ENCODE results near the gene EPN1.
A peak's percentile ranks its signal among the peaks of the same experiment; 100 is the strongest.

The EPN1 gene

DNA sequence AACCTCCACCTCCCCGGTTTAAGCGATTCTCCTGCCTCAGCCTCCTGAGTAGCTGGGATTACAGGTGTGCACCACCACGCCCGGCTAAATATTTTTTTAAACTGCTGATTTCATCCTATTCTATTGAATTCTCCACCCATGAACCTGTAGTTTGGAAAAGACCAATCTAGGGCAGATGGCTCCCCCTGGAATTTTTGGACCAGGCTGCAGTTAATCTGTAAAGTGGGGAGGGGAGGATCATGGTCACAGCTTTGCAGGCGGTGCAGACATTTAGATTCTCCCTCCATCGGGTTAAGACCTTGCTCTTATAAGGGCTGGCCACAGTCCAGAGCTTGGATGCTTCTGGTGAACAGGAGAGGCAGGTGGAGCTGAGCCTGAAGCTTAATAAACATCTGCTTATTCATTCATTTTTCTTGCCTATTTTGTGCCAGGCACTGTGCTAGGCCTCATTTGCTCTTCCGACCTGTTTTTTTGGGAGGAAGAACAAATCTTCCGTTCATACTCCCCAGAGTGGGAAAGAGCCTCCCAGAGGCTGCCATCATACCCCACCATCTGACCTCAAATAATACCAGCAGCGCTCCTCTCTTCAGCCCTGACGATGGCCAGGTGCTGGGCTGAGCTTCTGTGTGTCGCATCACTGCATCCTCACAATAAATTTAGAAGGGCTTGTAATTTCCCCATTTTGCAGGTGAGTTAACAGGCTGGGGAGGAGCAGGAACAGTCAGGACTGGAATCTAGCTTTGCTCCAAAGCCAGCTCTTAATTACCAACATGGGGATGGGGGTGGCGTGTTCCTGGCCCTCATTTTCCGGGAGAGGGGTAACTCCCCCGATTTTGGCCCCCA lies 27.9 kb upstream of the EPN1 start:
- DNase-seq = peak; percentile 53

DNA sequence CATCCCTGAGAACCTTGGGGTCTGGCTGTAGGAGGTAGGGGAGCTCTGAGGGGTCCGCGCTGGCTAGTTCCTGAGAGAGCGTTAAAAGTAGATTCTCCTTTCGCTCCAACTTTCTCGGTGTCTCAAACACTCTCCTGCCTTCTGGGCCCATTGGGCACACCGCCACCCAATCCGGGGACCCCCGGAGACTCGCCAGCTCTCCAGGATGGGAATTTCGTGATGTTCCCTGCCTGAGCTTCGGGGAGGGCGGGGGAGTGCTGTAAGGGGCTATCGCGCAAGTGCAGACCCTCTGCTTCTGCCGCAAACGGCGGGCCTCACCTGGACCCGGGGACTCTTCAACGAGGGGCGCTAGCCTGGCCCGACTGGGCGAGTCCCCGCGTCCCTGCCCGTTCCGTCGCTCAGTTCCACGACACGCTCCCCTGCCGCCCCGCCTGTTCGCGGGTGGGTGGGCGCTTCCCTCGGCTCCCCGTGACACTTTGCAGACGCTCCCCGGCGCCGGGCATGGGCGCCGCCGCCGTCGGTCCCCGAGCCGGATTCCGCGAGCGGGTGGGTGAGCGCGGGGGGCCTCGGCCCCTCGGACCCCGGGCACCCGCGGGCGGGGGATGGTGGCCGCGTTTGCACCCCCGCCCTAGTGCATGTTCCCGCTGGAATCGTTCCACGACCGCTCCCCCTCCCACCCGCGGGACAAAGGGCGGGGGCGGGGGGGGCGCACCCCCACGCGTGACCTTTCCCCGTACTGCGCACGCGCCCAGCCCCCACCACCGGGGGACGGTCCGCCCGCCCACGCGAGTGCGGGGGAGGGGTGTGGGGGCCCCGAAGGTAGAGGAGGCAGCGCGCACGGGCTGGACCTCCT lies 27.1 kb upstream of the EPN1 start, which contains the start of gene CCDC106:
Gene CCDC106 (plus strand): TSS at position 481 of the 853 bp plus-strand sequence. CDS start 835 bp downstream, outside the sequence.
- DNase-seq = peak; percentile 65

DNA sequence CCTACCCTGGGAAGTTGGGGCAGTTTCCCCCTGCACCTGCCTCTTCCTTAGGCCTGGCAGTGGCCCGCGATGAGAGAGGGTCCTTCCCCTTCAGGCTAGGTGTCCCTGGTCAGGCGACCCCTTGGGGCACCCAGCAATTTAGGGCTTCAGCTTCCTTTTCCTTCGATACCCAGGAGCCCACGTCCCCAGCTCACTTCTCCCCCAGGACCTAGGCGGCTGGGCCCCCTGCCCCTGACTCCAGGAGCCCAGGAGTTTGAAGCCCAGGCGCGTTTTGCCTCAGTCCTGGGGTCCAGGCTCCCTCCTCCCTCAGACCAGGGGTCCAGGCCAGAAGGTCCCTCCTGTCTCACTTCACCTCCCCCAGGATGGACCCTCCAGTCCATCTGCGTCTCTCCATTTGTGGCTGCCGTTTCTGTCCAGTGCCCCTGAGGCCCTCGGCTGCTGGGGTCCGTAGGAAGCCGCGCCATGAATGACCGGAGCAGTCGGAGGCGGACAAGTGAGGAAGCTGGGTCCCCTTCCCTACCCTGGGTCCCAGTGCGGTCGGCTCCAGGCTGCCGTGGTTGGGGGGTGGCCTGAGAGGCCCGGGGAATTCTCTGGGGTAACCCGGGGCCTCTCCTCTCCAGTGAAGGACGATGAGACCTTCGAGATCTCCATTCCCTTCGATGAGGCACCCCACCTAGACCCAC lies 26.3 kb upstream of the EPN1 start:
- no peak for DNase-seq

DNA sequence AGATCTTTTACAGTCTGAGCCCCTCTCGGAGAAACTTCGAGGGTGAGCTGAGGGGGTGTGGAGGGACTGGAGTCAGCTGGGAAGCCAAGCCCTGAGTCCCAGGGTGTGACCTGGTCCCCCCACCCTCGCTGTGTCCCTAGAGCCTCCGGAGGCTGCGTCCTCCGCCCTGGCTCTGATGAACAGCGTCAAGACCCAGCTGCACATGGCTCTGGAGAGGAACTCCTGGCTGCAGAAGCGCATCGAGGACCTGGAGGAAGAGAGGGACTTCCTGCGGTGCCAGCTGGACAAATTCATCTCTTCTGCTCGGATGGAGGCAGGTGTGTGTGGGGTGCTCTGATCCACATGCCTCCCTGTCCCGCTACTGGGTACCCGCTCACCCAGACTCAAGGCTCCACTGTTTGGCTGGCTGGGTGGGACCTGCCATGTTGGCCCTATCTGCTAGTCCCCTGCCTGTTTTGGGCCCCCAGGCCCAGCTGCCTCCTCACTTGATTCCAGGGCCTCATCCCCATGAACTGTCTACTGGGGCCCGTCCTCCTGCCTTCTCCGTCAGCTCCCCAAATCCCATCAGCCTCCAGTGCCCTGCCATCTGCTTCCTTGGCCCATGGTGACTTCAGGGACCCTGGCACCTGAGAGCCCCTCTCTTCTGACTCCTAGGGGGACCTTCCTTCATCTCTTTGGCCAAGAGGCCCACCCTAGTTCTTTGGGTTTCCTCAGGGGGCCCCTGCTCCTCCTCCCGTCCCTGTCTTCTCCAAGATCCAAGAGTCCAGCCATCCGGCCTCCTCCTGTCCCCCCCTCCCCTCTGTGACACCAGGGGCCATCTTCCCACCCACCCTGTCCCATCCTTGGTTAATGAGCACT lies 25.5 kb upstream of the EPN1 start:
- DNase-seq = no peak

DNA sequence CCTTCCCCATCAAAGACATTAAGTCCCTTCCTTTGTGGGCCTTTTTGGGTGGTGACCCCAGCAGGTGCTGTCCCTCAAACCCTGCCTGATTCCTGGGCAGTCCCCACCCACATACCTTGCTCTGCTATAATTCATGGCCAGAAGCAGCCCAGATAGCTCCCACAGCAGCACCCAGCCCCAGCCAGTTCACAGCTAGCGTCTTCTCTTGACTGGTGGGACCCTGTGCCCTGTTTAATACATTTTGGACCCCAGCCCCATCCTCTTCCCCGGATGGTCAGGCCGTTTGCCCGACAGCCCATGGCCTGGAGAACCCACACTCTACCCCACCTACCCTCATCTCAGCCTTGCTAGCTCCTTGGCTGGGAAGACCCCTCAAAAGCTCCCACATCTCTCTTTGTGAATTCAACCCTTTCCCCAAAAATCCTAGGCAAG lies 24.9 kb upstream of the EPN1 start:
- DNase-seq = no peak

DNA sequence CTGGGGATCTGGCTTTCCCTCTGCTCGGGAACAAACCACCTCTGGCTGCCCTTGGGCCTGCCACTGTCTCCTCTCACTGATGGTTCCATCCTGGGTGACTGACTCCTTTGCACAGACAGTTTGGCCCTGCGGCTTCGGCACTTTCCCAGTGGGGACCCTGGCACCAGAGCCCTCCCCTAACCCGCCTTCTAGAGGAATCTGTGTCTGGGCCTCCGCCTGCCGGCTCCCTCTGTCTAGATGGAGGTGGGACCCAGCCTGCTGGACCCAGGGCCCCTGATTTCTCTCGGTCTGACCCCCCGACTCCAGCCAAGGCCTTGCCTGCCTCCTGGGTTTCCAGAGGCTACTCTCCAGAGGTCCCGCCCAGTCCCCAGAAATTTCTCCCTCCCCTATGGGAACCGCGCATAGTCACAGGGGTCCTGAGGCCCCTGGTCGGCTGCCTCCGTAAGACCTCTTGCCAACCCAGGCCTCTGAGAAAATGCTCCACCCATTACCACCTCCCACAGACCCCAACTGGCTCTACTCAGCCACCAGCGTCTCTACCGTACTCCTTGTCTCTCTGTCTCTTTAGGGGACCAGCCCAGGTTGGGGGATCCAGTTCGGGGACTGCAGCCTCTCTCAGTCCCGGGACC lies 24.3 kb upstream of the EPN1 start:
- no peak for DNase-seq

DNA sequence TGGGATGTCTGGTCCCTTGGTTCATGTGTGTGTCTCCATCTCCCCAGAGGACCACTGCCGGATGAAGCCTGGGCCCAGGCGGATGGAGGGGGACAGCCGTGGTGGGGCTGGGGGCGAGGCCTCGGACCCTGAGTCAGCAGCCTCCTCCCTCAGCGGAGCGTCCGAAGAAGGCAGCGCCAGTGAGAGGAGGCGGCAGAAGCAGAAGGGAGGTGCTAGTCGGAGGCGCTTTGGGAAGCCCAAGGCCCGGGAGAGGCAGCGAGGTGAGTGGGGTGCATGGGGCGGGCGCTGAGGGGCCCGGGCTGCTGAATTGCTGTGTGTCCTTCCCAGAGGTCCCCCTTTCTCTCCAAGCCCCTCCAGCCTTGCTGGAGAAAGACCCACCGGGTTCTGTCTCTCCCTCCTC lies 23.8 kb upstream of the EPN1 start:
- DNase-seq = no peak

DNA sequence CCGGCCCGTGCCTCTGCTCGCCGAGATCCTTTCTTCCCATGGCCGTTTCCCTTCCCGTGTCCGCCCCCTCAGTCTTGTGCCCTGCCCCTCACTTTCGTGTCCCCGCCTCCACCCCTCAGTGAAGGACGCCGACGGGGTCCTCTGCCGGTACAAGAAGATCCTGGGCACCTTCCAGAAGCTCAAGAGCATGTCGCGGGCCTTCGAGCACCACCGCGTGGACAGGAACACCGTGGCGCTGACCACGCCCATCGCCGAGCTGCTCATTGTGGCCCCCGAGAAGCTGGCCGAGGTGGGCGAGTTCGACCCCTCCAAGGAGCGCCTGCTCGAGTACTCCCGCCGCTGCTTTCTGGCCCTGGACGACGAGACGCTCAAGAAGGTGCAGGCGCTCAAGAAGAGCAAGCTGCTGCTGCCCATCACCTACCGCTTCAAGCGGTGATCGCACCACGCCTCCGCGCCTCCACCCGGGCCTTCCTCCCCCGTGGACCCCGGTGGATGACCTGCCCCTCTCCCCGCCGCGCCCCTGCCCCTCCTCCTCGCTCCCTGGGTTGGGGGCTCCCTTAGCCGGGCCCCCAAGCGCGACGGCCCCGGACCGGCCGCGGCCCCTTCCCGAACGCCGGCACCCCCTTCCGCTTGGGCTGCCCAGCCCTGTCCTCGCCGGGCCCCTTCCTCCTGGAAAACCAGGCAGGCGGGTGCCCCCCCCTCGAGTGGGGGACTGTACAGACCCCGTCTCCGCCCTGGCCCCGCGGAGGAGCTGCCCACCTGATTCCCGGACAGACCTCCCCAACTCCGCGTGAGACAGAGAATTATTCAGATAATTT lies 22.5 kb upstream of the EPN1 start:
- DNase-seq = no peak

DNA sequence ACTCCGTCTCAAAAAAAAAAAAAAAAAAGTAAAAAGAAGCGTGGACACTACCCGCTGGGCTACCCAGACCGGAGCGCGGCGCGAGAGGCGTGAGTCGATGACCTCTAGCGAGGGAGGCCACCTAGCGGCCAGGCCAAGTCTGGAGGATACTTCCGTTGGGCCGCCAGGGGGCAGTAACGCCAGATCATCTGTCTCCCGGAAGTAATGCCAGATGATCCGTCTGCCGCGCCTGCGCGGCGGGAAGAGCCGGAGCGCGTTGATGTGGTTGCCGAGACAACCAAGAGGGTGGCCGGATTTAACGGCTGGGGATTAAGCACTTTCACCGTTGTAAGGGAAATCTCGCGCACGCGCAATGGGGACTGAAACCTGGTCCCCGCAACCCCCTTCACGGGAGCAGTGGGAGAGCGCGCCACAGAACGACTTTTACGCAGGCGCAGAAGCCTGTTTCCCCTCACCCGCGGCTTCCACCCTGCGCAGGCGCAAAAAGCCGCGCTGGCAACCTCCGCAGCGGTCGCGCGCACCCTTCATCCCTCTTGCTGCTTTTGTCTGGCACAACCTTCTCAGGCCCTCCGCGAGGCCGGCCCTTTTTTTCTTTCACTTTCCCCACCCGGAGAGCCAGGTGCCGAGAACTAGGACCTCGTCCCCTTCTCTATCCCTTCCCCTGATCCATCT lies 21.2 kb upstream of the EPN1 start:
- peak; percentile 98 for DNase-seq

DNA sequence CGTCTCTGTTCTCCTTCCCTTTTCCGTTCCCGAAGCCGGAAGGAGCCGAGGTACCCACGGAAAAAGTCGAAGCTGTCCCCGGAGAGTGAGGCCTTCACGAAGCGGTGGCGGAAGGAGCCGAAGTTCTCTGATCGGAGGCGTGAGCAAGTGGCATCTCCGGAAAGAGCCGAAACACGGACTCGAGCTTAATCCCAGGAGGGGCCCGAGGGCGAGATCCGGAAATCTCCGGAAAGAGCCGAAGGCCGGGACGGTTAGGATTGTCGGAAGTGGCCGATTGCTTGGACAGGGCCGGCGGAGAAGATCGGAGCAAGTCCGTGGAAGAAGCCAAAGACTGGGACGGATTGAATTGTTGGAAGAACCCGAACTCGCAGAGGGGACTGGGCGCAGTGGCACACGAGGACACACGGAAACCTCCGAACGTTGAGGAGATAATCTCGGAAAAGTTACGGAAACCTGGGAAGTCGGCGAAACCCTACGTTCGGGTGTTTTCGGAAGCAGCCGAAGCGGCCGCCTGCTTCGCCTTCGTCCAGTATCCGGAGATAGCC lies 20.6 kb upstream of the EPN1 start:
- DNase-seq = peak; percentile 99

DNA sequence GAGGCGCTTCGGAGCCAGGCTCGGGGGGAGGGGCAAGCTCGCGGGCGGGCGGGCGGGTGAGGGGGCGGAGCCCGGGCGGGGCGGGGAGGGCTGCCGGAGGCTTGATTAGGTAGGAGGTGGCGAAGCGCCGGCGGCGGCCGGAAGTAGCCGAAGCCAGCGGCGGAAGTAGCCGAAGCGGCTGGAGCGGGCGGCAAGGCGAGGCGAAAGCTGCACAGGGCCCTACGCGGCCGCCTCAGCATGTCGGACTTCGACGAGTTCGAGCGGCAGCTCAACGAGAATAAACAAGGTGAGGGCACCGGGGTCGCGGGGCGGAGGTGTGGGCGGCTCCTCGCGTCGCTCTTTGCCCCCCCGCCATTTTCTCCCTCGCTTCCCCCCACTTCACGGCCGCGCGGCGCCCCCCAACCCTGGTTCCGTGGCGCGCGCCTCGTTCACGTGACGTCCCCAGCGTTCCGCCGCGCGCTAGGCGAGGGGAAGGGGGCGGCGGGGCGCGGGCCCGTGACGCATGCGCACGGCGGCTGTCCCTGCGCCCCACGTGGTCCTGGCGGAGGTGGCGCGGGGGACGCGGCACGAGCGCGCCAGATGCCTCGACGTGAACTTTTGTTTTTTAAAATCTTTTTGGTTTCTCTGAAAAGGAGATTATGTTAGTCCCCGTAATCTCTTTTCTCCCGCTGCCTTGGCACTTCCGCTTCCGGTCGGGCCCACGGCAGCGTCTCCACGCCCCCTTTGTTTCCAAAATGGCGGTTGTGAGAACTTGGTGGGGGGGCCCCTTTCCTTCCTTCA lies 20.0 kb upstream of the EPN1 start, which contains the start of gene U2AF2:
Gene U2AF2 (plus strand): TSS at position 168 of the 780 bp plus-strand sequence. CDS start 70 bp downstream, at position 238.
- DNase-seq = peak; percentile 94

DNA sequence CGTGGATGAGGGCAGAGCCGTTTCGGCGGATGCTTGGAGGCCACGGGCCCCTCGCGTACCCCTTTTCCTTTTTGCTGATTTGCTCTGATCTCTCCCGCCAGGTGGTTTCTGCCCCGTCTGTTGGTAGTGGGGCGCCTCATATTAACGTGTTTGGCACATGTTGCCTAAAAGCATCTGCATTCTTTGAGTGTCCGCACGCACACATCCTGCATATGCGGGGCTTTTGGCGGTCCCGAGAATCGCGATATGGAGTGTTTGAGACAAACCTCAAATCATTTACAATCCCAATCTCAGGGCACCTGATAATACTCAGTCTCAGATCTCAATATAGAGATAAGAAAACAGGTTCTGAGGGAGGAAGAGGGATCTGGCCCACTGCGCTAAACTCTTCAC lies 19.4 kb upstream of the EPN1 start:
- DNase-seq = no peak

DNA sequence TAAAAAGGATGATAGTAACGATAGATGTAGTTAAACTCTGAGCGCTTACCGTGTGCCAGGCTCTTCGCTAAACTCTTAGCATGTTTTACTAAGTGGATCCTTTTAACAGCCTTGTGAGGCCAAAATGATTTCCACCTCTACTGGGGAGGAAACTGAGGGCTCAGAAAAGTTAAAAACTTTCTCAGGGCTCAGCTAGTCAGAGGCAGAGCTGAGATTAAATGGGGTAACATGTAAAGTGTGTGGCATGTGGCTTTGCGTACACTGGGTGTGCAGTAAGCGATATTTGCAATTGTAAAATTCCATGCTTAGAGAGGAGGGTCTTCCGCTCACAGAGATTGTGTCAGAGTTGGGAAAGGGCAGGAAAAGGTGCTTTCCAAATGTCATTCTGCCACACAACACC lies 18.5 kb upstream of the EPN1 start:
- DNase-seq = peak; percentile 19

DNA sequence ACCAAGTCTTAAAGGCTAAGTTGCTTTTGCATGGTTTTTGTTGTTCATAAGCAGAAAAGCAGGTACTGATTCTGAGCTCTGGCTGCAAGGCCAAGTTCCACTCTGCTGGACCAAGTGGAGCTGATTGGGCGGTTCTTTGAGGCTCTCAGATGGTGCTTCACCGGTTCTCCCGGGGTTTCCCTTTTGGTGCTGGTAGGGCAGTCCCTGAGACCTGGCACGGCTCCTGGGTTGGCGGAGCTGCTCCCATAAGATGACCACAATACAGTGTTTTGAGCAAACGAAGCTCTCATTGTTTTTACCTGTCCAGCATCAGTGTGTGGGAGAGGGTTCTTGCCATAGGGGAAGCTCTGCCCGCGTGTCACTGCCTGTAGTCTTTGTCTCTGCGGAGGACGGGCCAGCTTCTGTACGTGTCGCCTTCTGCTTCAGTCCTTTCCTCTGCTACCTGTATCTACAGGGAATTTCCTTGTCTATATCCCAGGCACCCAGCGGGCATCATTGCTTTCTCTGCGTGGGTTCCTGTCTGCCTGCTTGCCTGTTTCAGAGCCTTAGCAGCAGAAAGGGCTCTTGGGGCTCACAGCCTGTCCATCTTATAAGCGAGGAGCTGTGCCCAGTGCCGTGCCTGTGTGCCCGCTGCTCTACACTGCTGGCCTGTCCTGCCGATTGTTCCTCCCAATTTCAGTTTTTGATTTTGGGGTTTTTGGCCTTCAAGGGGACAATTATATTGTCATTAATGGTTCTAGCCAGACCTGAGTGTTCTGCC lies 17.9 kb upstream of the EPN1 start:
- DNase-seq = peak; percentile 54

DNA sequence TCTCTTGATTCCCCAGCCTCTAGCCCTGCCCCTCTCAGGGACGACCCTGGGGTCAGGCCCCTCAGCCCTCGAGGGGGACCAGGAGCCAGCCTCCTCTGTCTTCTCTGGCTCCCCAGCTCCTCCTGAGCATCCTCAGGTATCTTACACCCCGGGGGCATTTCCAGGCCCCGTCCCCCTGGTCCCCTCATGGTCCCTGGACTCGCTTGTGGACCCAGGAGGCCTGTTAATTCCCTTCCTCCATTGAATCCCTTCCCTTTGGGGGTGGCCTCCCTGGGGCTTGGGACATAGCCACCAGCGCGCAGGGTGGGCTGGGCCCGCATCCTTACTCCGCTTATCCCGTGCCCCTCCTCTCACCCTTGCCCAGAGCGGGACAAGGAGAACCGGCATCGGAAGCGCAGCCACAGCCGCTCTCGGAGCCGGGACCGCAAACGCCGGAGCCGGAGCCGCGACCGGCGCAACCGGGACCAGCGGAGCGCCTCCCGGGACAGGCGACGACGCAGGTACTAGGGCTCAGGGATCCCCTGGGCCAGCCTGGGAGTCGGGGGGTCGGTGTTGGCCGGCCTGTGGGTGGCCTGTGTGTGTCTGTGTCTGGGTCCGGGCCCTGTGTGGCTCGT lies 16.1 kb upstream of the EPN1 start:
- no peak for DNase-seq

DNA sequence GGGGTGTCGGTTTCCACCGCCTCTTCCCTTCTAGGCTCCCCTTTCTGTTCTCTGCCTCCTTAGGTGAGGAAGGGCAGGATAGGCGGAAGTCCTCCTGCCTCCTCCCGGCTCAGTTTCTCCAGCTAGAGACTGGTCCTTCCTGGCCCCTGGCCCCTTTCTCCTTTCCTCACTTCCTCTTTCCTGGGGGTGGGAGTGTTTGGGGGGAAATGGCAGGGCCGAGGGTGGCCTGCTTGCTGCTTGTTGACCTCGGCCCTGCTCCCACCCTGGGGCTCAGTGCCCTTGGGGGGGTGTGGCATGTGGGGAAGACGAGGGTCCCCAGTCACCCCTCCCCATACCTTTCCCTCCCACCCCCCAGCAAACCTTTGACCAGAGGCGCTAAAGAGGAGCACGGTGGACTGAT lies 15.2 kb upstream of the EPN1 start:
- DNase-seq = no peak

DNA sequence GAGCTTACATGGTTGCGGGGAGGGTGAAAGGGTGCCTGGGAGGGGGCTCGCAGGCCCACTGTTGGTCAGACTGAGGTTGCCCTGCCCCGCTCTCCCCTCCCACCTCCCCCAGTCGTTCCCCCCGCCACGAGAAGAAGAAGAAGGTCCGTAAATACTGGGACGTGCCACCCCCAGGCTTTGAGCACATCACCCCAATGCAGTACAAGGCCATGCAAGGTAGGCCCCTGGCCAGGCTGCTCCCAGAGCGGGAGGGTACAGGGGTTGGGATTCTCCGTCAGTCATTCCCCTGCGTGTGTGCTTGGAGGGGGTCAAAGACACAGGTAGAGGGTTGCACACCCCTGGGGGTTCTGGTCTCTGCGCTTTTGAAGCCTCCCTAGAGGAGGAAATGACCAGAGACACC lies 14.6 kb upstream of the EPN1 start:
- no peak for DNase-seq

DNA sequence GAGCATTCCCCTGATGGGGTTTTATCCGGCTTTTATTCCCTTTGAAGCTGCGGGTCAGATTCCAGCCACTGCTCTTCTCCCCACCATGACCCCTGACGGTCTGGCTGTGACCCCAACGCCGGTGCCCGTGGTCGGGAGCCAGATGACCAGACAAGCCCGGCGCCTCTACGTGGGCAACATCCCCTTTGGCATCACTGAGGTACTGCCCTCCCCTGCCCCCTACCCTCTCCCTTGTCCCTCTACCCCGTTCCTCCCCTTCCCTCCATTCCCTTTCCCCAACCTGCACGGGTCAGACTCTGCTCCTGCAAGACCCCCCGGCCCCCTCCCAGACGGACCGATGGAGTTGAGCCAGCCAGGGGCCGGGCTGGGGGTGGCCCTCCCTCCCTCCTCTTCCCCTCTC lies 14.0 kb upstream of the EPN1 start:
- no peak for DNase-seq
